Peyer's patch (tissue), 4 donors: ENCODE results near the gene ZNF492.

Source experiments
- POLR2A ChIP-seq, 2 donors: fragments of 450-650 bp; IDR thresholded peaks; one replicate each; pipeline ENCODE4 v1.5.1; 2017; ENCODE audit warnings: antibody characterized with exemption in 2 of 2, mild to moderate bottlenecking in 2 of 2, moderate library complexity in 2 of 2
- TF ChIP-seq, protein P1 (sequence below), 6 experiments: fragments of 450-650 bp in 4 of 6; fragments of 200-600 bp in 2 of 6; sonication (generic) in 1 of 6; IDR thresholded peaks; one replicate each; pipeline ENCODE4 v1.5.1; 2017 to 2019; ENCODE audit warnings: antibody characterized with exemption in 6 of 6, mild to moderate bottlenecking in 3 of 6, moderate library complexity in 1 of 6

- TF ChIP-seq, protein P1, sequence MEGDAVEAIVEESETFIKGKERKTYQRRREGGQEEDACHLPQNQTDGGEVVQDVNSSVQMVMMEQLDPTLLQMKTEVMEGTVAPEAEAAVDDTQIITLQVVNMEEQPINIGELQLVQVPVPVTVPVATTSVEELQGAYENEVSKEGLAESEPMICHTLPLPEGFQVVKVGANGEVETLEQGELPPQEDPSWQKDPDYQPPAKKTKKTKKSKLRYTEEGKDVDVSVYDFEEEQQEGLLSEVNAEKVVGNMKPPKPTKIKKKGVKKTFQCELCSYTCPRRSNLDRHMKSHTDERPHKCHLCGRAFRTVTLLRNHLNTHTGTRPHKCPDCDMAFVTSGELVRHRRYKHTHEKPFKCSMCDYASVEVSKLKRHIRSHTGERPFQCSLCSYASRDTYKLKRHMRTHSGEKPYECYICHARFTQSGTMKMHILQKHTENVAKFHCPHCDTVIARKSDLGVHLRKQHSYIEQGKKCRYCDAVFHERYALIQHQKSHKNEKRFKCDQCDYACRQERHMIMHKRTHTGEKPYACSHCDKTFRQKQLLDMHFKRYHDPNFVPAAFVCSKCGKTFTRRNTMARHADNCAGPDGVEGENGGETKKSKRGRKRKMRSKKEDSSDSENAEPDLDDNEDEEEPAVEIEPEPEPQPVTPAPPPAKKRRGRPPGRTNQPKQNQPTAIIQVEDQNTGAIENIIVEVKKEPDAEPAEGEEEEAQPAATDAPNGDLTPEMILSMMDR (IDR thresholded peaks at IDR 0.05): no peak
- TF ChIP-seq POLR2A (IDR thresholded peaks at IDR 0.05): no peak
Observed at GRCh38 chr19:22616659-22617058, 17.5 kb upstream of the ZNF492 start.
